ENCODE data around the gene FILIP1L. TPM values are rescaled to one million over a fixed set of nuclear protein-coding genes. Genes with fewer than 3 reads are reported as not detected.

The FILIP1L gene
- total and polyA plus RNA-seq, 2 donors (not counting 1 experiment from before 2014, with no cell fraction given) = 0.32 to 0.48 TPM

DNA sequence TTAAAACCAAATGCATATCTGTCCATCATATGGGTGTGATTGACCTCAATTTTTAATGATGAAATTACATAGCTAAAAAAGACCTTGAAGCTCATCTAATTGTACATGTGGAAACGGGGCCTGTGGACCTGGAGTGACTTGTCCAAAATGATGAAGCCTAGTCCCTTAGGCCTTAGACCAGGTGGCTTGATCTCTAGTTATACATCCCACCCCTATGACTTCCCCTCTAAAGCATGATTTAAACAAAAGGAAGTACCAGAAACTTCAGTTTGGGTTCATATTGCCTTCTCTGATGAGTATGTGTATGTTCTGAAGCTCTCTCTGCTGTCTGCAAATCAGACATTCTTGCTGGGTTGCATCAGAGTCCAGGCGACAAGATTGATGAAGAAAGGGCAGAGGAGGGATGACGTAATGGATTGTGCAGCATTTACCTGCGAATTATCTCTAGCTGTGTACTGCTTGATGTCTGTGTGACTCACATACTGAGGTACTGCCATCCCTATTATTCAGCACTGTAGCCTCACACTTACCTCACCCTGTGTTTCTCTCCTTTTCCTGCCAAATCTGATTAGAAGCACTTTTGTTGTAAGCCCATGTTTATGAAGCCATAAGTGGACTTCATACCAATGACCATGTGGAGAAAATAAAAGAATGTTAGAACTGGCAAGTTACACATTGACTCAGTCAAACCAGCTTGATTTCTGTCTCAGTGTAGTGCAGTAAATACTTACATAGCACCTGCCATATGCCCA is 111.5 kb downstream of the FILIP1L start:
- no peaks in the 10 kb centered on the region for H3K4me1 ChIP-seq (ENCODE audit: control insufficient read depth in 2 of 2, insufficient read depth in 2 of 2, low read length in 2 of 2)
- H3K9me3 ChIP-seq (ENCODE audit: control extremely low read depth in 1 of 3, control insufficient read depth in 2 of 3, insufficient read depth in 1 of 3, low read length in 2 of 3) = peaks cover 0 to 4% (median 1%) of the 10 kb centered on the region in 3 donors
- ChIA-PET CTCF (interaction anchor here (0.6 kb wide), 1 partner anchor 487 kb away, joined by 3 read pairs; no protein-coding TSS in a partner anchor), POLR2A (no interaction called here)
- no peak overlapping the region for H3K4me2 ChIP-seq (replicated peaks; ENCODE audit: low read depth, low read length, poor library complexity, severe bottlenecking)
- H3K4me3 ChIP-seq (ENCODE audit: control extremely low read depth in 1 of 5, extremely low read depth in 1 of 5, insufficient read depth in 1 of 5, low read depth in 2 of 5, low read length in 4 of 5) = no peak overlapping the region
- 100% methylated on average over 1 of the region's 4 CpGs for WGBS (ENCODE audit: insufficient coverage)
- H3K27ac ChIP-seq (ENCODE audit: low read length in 2 of 2) = no peak overlapping the region
- H3K36me3 ChIP-seq (replicated peaks in 1 of 2; ENCODE audit: control extremely low read depth in 1 of 2, control insufficient read depth in 1 of 2, extremely low read depth in 1 of 2, insufficient read depth in 2 of 2, low read length in 1 of 2) = no peaks in the 10 kb centered on the region
- Mint-ChIP-seq H3K27ac (no peak overlapping the region), H3K27me3 (no peaks in the 10 kb centered on the region), H3K9me3 (ENCODE audit: insufficient read depth) (no peaks in the 10 kb centered on the region), H3K4me1 (peaks cover 21% of the 10 kb centered on the region), H3K4me3 (no peak overlapping the region)
- DNase-seq = no peak
- TF ChIP-seq EZH2 (IDR thresholded peaks at IDR 0.05; ENCODE audit: borderline replicate concordance, insufficient read depth, low read depth, low read length, poor library complexity, severe bottlenecking) = no peak
- TF ChIP-seq, protein P1, sequence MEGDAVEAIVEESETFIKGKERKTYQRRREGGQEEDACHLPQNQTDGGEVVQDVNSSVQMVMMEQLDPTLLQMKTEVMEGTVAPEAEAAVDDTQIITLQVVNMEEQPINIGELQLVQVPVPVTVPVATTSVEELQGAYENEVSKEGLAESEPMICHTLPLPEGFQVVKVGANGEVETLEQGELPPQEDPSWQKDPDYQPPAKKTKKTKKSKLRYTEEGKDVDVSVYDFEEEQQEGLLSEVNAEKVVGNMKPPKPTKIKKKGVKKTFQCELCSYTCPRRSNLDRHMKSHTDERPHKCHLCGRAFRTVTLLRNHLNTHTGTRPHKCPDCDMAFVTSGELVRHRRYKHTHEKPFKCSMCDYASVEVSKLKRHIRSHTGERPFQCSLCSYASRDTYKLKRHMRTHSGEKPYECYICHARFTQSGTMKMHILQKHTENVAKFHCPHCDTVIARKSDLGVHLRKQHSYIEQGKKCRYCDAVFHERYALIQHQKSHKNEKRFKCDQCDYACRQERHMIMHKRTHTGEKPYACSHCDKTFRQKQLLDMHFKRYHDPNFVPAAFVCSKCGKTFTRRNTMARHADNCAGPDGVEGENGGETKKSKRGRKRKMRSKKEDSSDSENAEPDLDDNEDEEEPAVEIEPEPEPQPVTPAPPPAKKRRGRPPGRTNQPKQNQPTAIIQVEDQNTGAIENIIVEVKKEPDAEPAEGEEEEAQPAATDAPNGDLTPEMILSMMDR (IDR thresholded peaks at IDR 0.05) = no peak
- no peaks in the 10 kb centered on the region for H3K27me3 ChIP-seq (replicated peaks in 1 of 4; ENCODE audit: control extremely low read depth in 1 of 4, control insufficient read depth in 3 of 4, insufficient read depth in 4 of 4, low read length in 3 of 4)
- no peak for ATAC-seq (ENCODE audit: low read depth)
- H4K20me1 ChIP-seq (ENCODE audit: control insufficient read depth, insufficient read depth, low read length, poor library complexity, severe bottlenecking) = no peaks in the 10 kb centered on the region
- no peak overlapping the region for H3K9ac ChIP-seq (ENCODE audit: low read length)
- intact Hi-C loops (cut with micrococcal nuclease) = no loop called here
- no peaks in the 10 kb centered on the region for H3K79me2 ChIP-seq (ENCODE audit: control insufficient read depth, insufficient read depth, low read length)
- H2AFZ ChIP-seq (ENCODE audit: insufficient read depth, low read depth, low read length, poor library complexity, severe bottlenecking) = no peak overlapping the region

DNA sequence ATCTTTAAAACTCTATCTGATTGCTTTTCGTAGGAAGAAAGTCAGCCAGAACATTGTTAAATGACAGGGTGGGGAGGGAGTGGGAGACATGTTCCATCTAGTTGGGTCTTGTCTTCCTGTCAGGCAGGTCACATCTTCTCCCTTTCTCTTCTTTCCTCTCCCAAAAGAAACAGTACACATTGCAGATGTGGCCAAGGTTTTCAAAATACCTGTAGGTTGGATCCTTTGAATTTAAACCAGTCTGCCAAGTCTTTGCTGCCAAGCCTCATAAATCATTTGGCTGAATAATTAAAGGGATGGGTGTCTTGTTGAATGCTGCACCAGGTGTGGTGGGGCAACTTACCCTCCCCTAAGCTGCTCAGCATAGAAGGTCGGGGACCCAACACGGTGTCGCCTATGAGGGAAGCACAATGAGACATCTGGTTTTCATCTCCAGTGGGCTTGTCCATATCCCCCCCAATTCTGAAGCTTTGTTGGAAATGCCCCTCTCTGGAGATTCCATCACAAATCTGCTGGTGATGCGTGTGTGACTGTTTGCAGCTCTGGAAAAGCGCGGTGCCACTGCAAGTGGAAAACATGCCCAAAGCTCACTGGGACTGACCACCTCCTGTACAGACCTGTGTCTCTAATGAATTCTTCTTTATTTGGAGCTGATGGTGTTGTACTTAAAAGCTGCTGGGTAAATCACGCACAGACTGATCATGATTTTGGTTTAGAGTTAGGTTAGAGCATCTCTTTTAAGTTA is 112.6 kb downstream of the FILIP1L start:
- no peak overlapping the region for H3K4me3 Mint-ChIP-seq
- no peak overlapping the region for H2AFZ ChIP-seq (ENCODE audit: insufficient read depth, low read depth, low read length, poor library complexity, severe bottlenecking)
- no peak overlapping the region for H3K9ac ChIP-seq (ENCODE audit: low read length)
- no peaks in the 10 kb centered on the region for H3K79me2 ChIP-seq (ENCODE audit: control insufficient read depth, insufficient read depth, low read length)
- H4K20me1 ChIP-seq (ENCODE audit: control insufficient read depth, insufficient read depth, low read length, poor library complexity, severe bottlenecking) = no peaks in the 10 kb centered on the region
- no peak overlapping the region for H3K4me3 ChIP-seq (ENCODE audit: control extremely low read depth in 1 of 5, extremely low read depth in 1 of 5, insufficient read depth in 1 of 5, low read depth in 2 of 5, low read length in 4 of 5)
- ChIA-PET CTCF (no interaction called here), POLR2A (no interaction called here)
- no peak overlapping the region for H3K27ac Mint-ChIP-seq
- H3K9me3 Mint-ChIP-seq (ENCODE audit: insufficient read depth) = no peaks in the 10 kb centered on the region
- H3K4me1 Mint-ChIP-seq = peaks cover 21% of the 10 kb centered on the region
- no peak for TF ChIP-seq EZH2 (IDR thresholded peaks at IDR 0.05; ENCODE audit: borderline replicate concordance, insufficient read depth, low read depth, low read length, poor library complexity, severe bottlenecking)
- TF ChIP-seq, protein P1 (IDR thresholded peaks at IDR 0.05) = no peak
- peaks cover 0 to 4% (median 1%) of the 10 kb centered on the region in 3 donors for H3K9me3 ChIP-seq (ENCODE audit: control extremely low read depth in 1 of 3, control insufficient read depth in 2 of 3, insufficient read depth in 1 of 3, low read length in 2 of 3)
- 95% methylated on average over 3 of the region's 8 CpGs for WGBS (ENCODE audit: insufficient coverage)
- ATAC-seq (ENCODE audit: low read depth) (no peak), DNase-seq (no peak)
- H3K4me2 ChIP-seq (replicated peaks; ENCODE audit: low read depth, low read length, poor library complexity, severe bottlenecking) = no peak overlapping the region
- H3K4me1 ChIP-seq (ENCODE audit: control insufficient read depth in 2 of 2, insufficient read depth in 2 of 2, low read length in 2 of 2) = no peaks in the 10 kb centered on the region
- intact Hi-C loops (cut with micrococcal nuclease) = no loop called here
- H3K27me3 ChIP-seq (replicated peaks in 1 of 4; ENCODE audit: control extremely low read depth in 1 of 4, control insufficient read depth in 3 of 4, insufficient read depth in 4 of 4, low read length in 3 of 4) = no peaks in the 10 kb centered on the region
- no peak overlapping the region for H3K27ac ChIP-seq (ENCODE audit: low read length in 2 of 2)
- H3K27me3 Mint-ChIP-seq = no peaks in the 10 kb centered on the region
- no peaks in the 10 kb centered on the region for H3K36me3 ChIP-seq (replicated peaks in 1 of 2; ENCODE audit: control extremely low read depth in 1 of 2, control insufficient read depth in 1 of 2, extremely low read depth in 1 of 2, insufficient read depth in 2 of 2, low read length in 1 of 2)

Data from B cell (primary cell).